Panc1 (cell line): ENCODE measurements around the gene LIME1. TPM values are rescaled to one million over a fixed set of nuclear protein-coding genes. Genes with fewer than 3 reads are reported as not detected.
A peak's percentile ranks its signal among the peaks of the same experiment; 100 is the strongest.

ENCODE experiments used
- ATAC-seq: fragments of 200-7000 bp; cut with Tn5 transposase; 2 replicates; pipeline ENCODE4 v1.9.1; 2020; ENCODE audit warnings: mild to moderate bottlenecking, moderate library complexity
- BruUV-seq: library from RNA; stranded (reverse); fragments of 400-500 nt; replicated peaks from 2 replicates; lab custom pipeline; 2021; lab: Mats Ljungman, UMichigan
- CTCF ChIA-PET: fragments of 300-600 bp; sonication (Branson Sonifier 250); formaldehyde crosslinking; loops from one replicate; lab custom pipeline; 2022; ENCODE audit warnings: antibody characterized with exemption; lab: Charles Lee
- POLR2A ChIA-PET: fragments of 300-600 bp; sonication (Branson Sonifier 250); formaldehyde crosslinking; loops from one replicate; lab custom pipeline; 2022; ENCODE audit warnings: antibody characterized with exemption; lab: Charles Lee
- DNase-seq: peaks from one replicate; pipeline ENCODE4 v3.0.0-alpha.2; 2010; ENCODE audit warnings: low read depth, low spot score
- H3K27ac ChIP-seq: 2 replicates; pipeline ENCODE4 v1.5.1; 2011; ENCODE audit warnings: mild to moderate bottlenecking, low read length, inconsistent platforms
- H3K27me3 ChIP-seq: fragments of 200-500 bp; sonication (Bioruptor generic); 2 replicates; pipeline ENCODE4 v1.6.0; 2014; ENCODE audit warnings: low read length, inconsistent platforms; ENCODE audit not compliant: control insufficient read depth, insufficient read depth
- H3K36me3 ChIP-seq: fragments of 200-500 bp; sonication (Bioruptor generic); 2 replicates; pipeline ENCODE4 v1.5.1; 2014; ENCODE audit warnings: inconsistent platforms, mild to moderate bottlenecking, low read length, moderate library complexity; ENCODE audit not compliant: control insufficient read depth, insufficient read depth
- H3K4me1 ChIP-seq: 2 replicates; pipeline ENCODE4 v1.5.1; 2011; ENCODE audit warnings: inconsistent platforms, mild to moderate bottlenecking, low read length, moderate library complexity; ENCODE audit not compliant: control insufficient read depth, insufficient read depth
- H3K4me3 ChIP-seq, 2 experiments: 2 replicates each; pipeline ENCODE4 v1.5.1; 2011 to 2012; ENCODE audit warnings: low read depth in 2 of 2, low read length in 2 of 2, mild to moderate bottlenecking in 2 of 2, inconsistent platforms in 1 of 2, moderate library complexity in 1 of 2
- H3K9me3 ChIP-seq: fragments of 200-500 bp; sonication (Bioruptor generic); 2 replicates; pipeline ENCODE4 v1.5.1; 2014; ENCODE audit warnings: low read depth, mild to moderate bottlenecking, inconsistent platforms, low read length, moderate library complexity; ENCODE audit not compliant: control insufficient read depth, insufficient read depth
- CTCF ChIP-seq: fragments of 450-650 bp; IDR thresholded peaks from 2 replicates; pipeline ENCODE4 v1.5.1; 2017; ENCODE audit warnings: mild to moderate bottlenecking
- POLR2AphosphoS5 ChIP-seq: IDR thresholded peaks from 2 replicates; pipeline ENCODE4 v1.6.1; 2012; ENCODE audit warnings: mild to moderate bottlenecking, low read depth, low read length, moderate library complexity
- SIN3A ChIP-seq: IDR thresholded peaks from 2 replicates; pipeline ENCODE4 v1.6.1; 2012; ENCODE audit warnings: low read depth, mild to moderate bottlenecking, low read length, moderate library complexity, borderline replicate concordance; ENCODE audit not compliant: insufficient read depth
- TCF7L2 ChIP-seq: IDR thresholded peaks from 2 replicates; pipeline ENCODE4 v1.6.1; 2011; ENCODE audit warnings: mild to moderate bottlenecking, low read depth, low read length, inconsistent platforms
- in situ Hi-C: cut with HindIII; loops from 2 replicates; pipeline ENCODE4 v1.10.0; 2016; ENCODE audit warnings: low sequenced_read_pairs, low pct_unique_long_range_greater_than_20kb
- intact Hi-C: fragments of 100-400 bp; cut with micrococcal nuclease; formaldehyde crosslinking; loops from one replicate; pipeline ENCODE4 v1.10.0; 2022; ENCODE audit not compliant: unreplicated experiment
- total RNA-seq: library from RNA; stranded (reverse); gene quantifications from one replicate; pipeline ENCODE4 v1.2.1, GENCODE V29; 2021; ENCODE audit not compliant: unreplicated experiment
- TF ChIP-seq, protein P1 (sequence below), 2 experiments: IDR thresholded peaks; 2 replicates each; pipeline ENCODE4 v1.6.1; 2011 to 2012; ENCODE audit warnings: low read depth in 2 of 2, control low read depth in 1 of 2, low read length in 1 of 2, mild to moderate bottlenecking in 1 of 2, moderate library complexity in 1 of 2; ENCODE audit not compliant: insufficient read depth in 1 of 2

The LIME1 gene
- total RNA-seq, 1 experiment from 2014 or later: 15.2 TPM

DNA sequence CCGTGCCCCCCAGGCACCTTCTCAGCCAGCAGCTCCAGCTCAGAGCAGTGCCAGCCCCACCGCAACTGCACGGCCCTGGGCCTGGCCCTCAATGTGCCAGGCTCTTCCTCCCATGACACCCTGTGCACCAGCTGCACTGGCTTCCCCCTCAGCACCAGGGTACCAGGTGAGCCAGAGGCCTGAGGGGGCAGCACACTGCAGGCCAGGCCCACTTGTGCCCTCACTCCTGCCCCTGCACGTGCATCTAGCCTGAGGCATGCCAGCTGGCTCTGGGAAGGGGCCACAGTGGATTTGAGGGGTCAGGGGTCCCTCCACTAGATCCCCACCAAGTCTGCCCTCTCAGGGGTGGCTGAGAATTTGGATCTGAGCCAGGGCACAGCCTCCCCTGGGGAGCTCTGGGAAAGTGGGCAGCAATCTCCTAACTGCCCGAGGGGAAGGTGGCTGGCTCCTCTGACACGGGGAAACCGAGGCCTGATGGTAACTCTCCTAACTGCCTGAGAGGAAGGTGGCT, 39.1 kb upstream of the LIME1 start:
- H3K4me3 ChIP-seq: no peak overlapping the region
- no peak for ATAC-seq
- peaks cover 55% of the 10 kb centered on the region for H3K4me1 ChIP-seq
- H3K9me3 ChIP-seq: no peaks in the 10 kb centered on the region
- peak overlapping the region; percentile 61 for H3K27ac ChIP-seq
- no peaks in the 10 kb centered on the region for H3K27me3 ChIP-seq
- H3K36me3 ChIP-seq: no peaks in the 10 kb centered on the region
- ChIA-PET POLR2A (no interaction called here), CTCF (no interaction called here)
- in situ Hi-C loops (no loop called here), intact Hi-C loops (no loop called here)
- no TSS peak for BruUV-seq
- TF ChIP-seq TCF7L2 (no peak), CTCF (no peak), SIN3A (no peak), POLR2AphosphoS5 (peak; percentile 38; the same call in 1 of the 2 replicates)
- TF ChIP-seq, protein P1, sequence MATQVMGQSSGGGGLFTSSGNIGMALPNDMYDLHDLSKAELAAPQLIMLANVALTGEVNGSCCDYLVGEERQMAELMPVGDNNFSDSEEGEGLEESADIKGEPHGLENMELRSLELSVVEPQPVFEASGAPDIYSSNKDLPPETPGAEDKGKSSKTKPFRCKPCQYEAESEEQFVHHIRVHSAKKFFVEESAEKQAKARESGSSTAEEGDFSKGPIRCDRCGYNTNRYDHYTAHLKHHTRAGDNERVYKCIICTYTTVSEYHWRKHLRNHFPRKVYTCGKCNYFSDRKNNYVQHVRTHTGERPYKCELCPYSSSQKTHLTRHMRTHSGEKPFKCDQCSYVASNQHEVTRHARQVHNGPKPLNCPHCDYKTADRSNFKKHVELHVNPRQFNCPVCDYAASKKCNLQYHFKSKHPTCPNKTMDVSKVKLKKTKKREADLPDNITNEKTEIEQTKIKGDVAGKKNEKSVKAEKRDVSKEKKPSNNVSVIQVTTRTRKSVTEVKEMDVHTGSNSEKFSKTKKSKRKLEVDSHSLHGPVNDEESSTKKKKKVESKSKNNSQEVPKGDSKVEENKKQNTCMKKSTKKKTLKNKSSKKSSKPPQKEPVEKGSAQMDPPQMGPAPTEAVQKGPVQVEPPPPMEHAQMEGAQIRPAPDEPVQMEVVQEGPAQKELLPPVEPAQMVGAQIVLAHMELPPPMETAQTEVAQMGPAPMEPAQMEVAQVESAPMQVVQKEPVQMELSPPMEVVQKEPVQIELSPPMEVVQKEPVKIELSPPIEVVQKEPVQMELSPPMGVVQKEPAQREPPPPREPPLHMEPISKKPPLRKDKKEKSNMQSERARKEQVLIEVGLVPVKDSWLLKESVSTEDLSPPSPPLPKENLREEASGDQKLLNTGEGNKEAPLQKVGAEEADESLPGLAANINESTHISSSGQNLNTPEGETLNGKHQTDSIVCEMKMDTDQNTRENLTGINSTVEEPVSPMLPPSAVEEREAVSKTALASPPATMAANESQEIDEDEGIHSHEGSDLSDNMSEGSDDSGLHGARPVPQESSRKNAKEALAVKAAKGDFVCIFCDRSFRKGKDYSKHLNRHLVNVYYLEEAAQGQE (IDR thresholded peaks at IDR 0.05; ENCODE audit: insufficient read depth in 1 of 2, low read depth in 2 of 2, low read length in 1 of 2): no peak
- DNase-seq: no peak

- no TSS peak for BruUV-seq
- Histone ChIP-seq H3K27ac (peak overlapping the region; percentile 61), H3K4me1 (peaks cover 61% of the 10 kb centered on the region)
Measured at GRCh38 chr20:63697868-63698545, 38.5 kb upstream of the LIME1 start.

More at GRCh38 chr20:63697868-63698545, 38.5 kb upstream of the LIME1 start:
- H3K27me3 ChIP-seq: no peaks in the 10 kb centered on the region
- in situ Hi-C loops (no loop called here), intact Hi-C loops (no loop called here)
- DNase-seq (no peak), ATAC-seq (no peak)
- CTCF ChIA-PET: interaction anchor here (1.0 kb wide), 1 partner anchor 160 kb away, joined by 3 read pairs; no protein-coding TSS in a partner anchor
- POLR2A ChIA-PET: interaction anchor here (0.9 kb wide), 1 partner anchor 15 kb away, joined by 3 read pairs; no protein-coding TSS in a partner anchor
- no peaks in the 10 kb centered on the region for H3K36me3 ChIP-seq
- no peaks in the 10 kb centered on the region for H3K9me3 ChIP-seq
- TF ChIP-seq SIN3A (no peak), POLR2AphosphoS5 (no peak), CTCF (no peak), TCF7L2 (no peak)
- TF ChIP-seq, protein P1 (IDR thresholded peaks at IDR 0.05; ENCODE audit: insufficient read depth in 1 of 2, low read depth in 2 of 2, low read length in 1 of 2): no peak
- no peak overlapping the region for H3K4me3 ChIP-seq
